ENCODE results near the gene PINLYP.

DNA sequence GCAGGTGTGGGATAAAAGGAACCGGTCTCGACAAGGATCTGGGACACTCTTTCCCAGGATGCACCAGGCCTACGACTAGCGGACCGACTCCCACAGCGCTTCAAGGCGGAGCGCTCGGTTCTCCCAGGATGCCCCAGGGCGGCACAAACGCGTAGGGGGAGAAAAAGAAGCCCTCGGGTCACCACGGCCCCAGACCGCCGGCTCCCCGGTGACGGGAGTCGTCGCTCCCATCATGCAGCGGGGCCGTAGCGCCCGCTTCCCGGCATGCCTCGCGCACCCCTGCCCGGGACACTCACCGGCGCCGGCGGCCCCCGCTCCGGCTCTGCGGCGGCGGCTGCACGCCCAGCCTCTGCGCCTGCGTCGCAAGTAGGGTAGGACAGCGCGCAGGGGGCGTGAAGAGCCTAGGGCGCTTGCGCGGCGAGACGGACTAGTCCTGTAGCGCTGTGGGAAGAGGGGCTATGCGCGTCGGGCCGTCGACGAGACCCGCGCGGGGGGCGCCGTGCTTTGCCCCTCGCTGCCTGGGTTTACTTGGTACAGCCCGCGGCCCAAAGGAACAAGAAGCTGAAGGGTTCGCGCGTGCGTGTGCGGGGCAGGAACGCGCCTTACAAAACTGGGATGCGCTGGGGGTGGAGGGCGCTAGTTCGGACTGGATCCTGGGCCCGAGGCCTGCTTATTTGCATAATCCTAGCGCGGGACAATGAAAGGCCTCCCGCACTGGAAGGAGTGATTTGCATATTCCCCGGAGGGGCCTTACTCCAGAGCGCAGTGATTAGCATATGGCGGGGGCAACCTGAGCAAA is 43.9 kb downstream of the PINLYP start, which contains the start of gene ZNF428:
- TF ChIP-seq, protein P1, sequence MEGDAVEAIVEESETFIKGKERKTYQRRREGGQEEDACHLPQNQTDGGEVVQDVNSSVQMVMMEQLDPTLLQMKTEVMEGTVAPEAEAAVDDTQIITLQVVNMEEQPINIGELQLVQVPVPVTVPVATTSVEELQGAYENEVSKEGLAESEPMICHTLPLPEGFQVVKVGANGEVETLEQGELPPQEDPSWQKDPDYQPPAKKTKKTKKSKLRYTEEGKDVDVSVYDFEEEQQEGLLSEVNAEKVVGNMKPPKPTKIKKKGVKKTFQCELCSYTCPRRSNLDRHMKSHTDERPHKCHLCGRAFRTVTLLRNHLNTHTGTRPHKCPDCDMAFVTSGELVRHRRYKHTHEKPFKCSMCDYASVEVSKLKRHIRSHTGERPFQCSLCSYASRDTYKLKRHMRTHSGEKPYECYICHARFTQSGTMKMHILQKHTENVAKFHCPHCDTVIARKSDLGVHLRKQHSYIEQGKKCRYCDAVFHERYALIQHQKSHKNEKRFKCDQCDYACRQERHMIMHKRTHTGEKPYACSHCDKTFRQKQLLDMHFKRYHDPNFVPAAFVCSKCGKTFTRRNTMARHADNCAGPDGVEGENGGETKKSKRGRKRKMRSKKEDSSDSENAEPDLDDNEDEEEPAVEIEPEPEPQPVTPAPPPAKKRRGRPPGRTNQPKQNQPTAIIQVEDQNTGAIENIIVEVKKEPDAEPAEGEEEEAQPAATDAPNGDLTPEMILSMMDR (conservative IDR thresholded peaks at IDR 0.05; ENCODE audit: low read length) = no peak
- TF ChIP-seq EZH2phosphoT487 (IDR thresholded peaks at IDR 0.05; ENCODE audit: borderline replicate concordance, low read depth, low read length) = no peak
